K562 (cell line): ENCODE results near the gene ZFYVE21. TPM values are rescaled to one million over a fixed set of nuclear protein-coding genes. Genes with fewer than 3 reads are reported as not detected.

Experiments
- ATAC-seq: fragments of 200-7000 bp; cut with Tn5 transposase; 3 replicates; pipeline ENCODE4 v1.9.1; 2020; ENCODE audit warnings: moderate library complexity
- BruUV-seq: library from RNA; stranded (reverse); fragments of 400-500 nt; replicated peaks from 2 replicates; lab custom pipeline; 2021; lab: Mats Ljungman, UMichigan
- CTCF ChIA-PET: fragments of 300-600 bp; formaldehyde crosslinking; extraction: SDS; loops from one replicate; lab custom pipeline; 2021; ENCODE audit warnings: low intra/inter-chr PET ratio; lab: Yijun Ruan, JAX
- POLR2A ChIA-PET: fragments of 300-600, 350-650 bp; sonication (Branson Sonifier 250); formaldehyde crosslinking; extraction: SDS; loops from one replicate; lab custom pipeline; 2021; ENCODE audit warnings: antibody characterized with exemption, inconsistent platforms; lab: Yijun Ruan, JAX
- DNase-seq, 4 experiments: peaks; one replicate each; pipeline versions ENCODE4 v3.0.0 to v3.0.0-alpha.2; 2011 to 2018; ENCODE audit warnings: low spot score in 3 of 4, mixed read lengths in 3 of 4; ENCODE audit errors: extremely low read depth in 1 of 4
- FAIRE-seq: peaks from 2 replicates; lab custom pipeline; 2011; peaks lifted over from hg19 to GRCh38; lab: Jason Lieb, UNC
- H2AFZ ChIP-seq: 2 replicates; pipeline ENCODE4 v1.6.0; 2011; ENCODE audit warnings: low read depth, low read length, control low read depth, inconsistent platforms
- H3K27ac ChIP-seq: fragments of 200-600 bp; 3 replicates; pipeline ENCODE4 v1.8.0; 2011; ENCODE audit warnings: low read depth, mild to moderate bottlenecking, control low read depth, inconsistent platforms, low read length, moderate library complexity, mixed read lengths; ENCODE audit errors: extremely low read depth
- H3K27me3 ChIP-seq, 2 experiments: fragments of 300-600 bp in 1 of 2; 2 replicates in 1 of 2; 3 replicates in 1 of 2; pipeline versions ENCODE4 v1.6.0 to v1.8.0; 2011; ENCODE audit warnings: inconsistent platforms in 2 of 2, low read length in 2 of 2, mild to moderate bottlenecking in 1 of 2, mixed read lengths in 1 of 2, moderate library complexity in 1 of 2; ENCODE audit not compliant: control insufficient read depth in 2 of 2, insufficient read depth in 2 of 2
- H3K36me3 ChIP-seq: fragments of 300-600 bp; 3 replicates; pipeline ENCODE4 v1.8.0; 2011; ENCODE audit warnings: mild to moderate bottlenecking, low read length, inconsistent platforms; ENCODE audit not compliant: control insufficient read depth, insufficient read depth
- H3K4me1 ChIP-seq, 2 experiments: fragments of 200-600 bp in 1 of 2; replicated peaks in 1 of 2; 2 replicates in 1 of 2; 3 replicates in 1 of 2; pipeline versions ENCODE4 v1.5.1 to v1.8.0; 2011; ENCODE audit warnings: inconsistent platforms in 2 of 2, low read length in 2 of 2, mild to moderate bottlenecking in 1 of 2, mixed read lengths in 1 of 2, moderate library complexity in 1 of 2; ENCODE audit not compliant: control insufficient read depth in 2 of 2, insufficient read depth in 2 of 2
- H3K4me2 ChIP-seq: 2 replicates; pipeline ENCODE4 v1.6.1; 2011; ENCODE audit warnings: low read length, control low read depth, inconsistent platforms, mixed read lengths; ENCODE audit not compliant: insufficient read depth
- H3K4me3 ChIP-seq: fragments of 200-600 bp; sonication (generic), shearing (Covaris generic); 2 replicates; pipeline ENCODE4 v1.5.1; 2016; ENCODE audit warnings: control low read depth, inconsistent platforms
- H3K79me2 ChIP-seq: fragments of 200-600 bp; 3 replicates; pipeline ENCODE4 v1.8.0; 2011; ENCODE audit warnings: low read length, inconsistent platforms; ENCODE audit not compliant: control insufficient read depth, insufficient read depth
- H3K9ac ChIP-seq, 2 experiments: 2 replicates each; pipeline versions ENCODE4 v1.6.0 to v1.6.1; 2011; ENCODE audit warnings: low read depth in 2 of 2, low read length in 2 of 2, control low read depth in 1 of 2, inconsistent platforms in 1 of 2, mild to moderate bottlenecking in 1 of 2, mixed read lengths in 1 of 2; ENCODE audit not compliant: insufficient read depth in 1 of 2
- H3K9me1 ChIP-seq: one replicate; pipeline ENCODE4 v1.6.0; 2011; ENCODE audit warnings: inconsistent platforms, mild to moderate bottlenecking, low read length, moderate library complexity; ENCODE audit not compliant: control insufficient read depth, insufficient read depth
- H3K9me3 ChIP-seq: replicated peaks from 2 replicates; pipeline ENCODE4 v1.5.1; 2011; ENCODE audit warnings: low read depth, low read length, inconsistent platforms; ENCODE audit not compliant: control insufficient read depth, insufficient read depth
- H4K20me1 ChIP-seq: replicated peaks from 2 replicates; pipeline ENCODE4 v1.6.1; 2011; ENCODE audit warnings: low read length, inconsistent platforms, mixed read lengths; ENCODE audit not compliant: control insufficient read depth, insufficient read depth
- ATF2 ChIP-seq: sonication (generic); formaldehyde crosslinking; IDR thresholded peaks from 2 replicates; pipeline ENCODE4 v1.8.1; 2022; ENCODE audit warnings: missing genetic modification reagents
- NFE2 ChIP-seq: IDR thresholded peaks from 2 replicates; pipeline ENCODE4 v1.6.1; 2014; ENCODE audit warnings: antibody characterized with exemption, low read depth
- ZNF217 ChIP-seq: sonication (generic); formaldehyde crosslinking; IDR thresholded peaks from 2 replicates; pipeline ENCODE4 v1.8.0; 2022; ENCODE audit warnings: mild to moderate bottlenecking, missing genetic modification reagents
- WGBS: fragments of 100-300 bp; shearing (Covaris generic); methylation state at CpG from one replicate; pipeline ENCODE4 v1.1.6; 2016; ENCODE audit warnings: low coverage, mixed read lengths; ENCODE audit not compliant: insufficient coverage; ENCODE audit errors: missing lambda C conversion rate; 5-methylcytosine and 5-hydroxymethylcytosine counted together
- in situ Hi-C: fragments of 300-500 bp; cut with MboI; formaldehyde crosslinking; loops from 4 replicates; pipeline ENCODE4 v1.15.0; 2018; ENCODE audit warnings: inconsistent platforms, mixed read lengths
- intact Hi-C: fragments of 100-400 bp; cut with micrococcal nuclease; formaldehyde crosslinking; loops from 2 replicates; pipeline ENCODE4 v1.14.2; 2022
- polyA plus RNA-seq, 8 experiments: library from polyadenylated mRNA; depleted of rRNA in 4 of 8; stranded (reverse) in 5 of 8; unstranded in 3 of 8; fragments of >200 nt; fragmentation: Nextera tagmentation in 2 of 8; fragmentation: Illumina TruSeq in 1 of 8; extraction: Ambion mirVana in 2 of 8; extraction: Trizol in 1 of 8; gene quantifications; 2 replicates each; pipeline versions ENCODE4 v1.2.1 to v1.2.3, GENCODE V29; 2011 to 2014; ENCODE audit warnings: inconsistent platforms in 1 of 8, missing spikeins in 1 of 8
- total RNA-seq, 7 experiments: library from RNA; depleted of rRNA in 6 of 7; stranded (reverse); fragments of >200 nt in 6 of 7; fragmentation: Illumina TruSeq in 2 of 7; extraction: Trizol in 2 of 7; gene quantifications; 2 replicates each; pipeline versions ENCODE4 v1.2.1 to v1.2.3, GENCODE V29; 2011 to 2021; ENCODE audit warnings: low replicate concordance in 1 of 7

ZFYVE21 gene
- total and polyA plus RNA-seq, 9 of the 15 experiments (the other 6 are each of a cell fraction or from before 2014, with no cell fraction given), result 0.90 to 23.1 (median 15.6) TPM

DNA sequence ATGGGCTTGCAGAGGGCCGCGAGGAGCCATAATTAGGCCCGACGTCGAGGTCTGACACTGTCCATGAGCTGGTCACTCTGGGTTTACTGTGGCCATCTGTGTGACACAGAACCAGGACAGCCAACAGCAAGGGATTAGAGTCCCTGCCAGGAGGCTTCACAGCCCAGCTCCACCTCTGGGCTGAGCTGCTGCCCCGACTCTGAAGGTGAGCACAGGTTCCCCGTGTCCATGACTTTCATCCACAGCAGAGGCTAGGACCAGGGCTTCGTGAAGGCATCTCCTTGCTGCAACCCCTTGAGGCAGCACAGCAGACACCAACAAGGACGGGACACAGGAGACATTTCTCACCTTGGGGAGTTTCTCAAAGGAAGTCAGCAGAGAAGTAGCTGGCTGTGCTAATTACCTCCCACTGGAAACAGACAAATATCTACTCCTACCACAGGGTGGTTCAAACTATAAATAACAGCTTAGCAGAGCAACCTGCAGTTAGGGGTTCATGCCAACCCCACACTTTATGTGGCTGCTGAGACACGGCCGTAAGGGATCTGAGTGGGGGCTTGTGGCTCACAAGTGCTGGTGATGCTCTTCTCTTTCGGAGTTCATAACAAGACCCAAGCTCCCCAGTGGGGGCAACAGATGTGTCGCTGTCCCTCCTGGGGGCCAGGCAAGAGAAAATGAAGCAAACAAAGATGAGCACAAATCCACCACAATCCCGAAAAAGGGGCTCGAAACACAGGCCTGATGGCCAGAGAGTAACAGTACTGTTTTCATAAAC lies 29.2 kb downstream of the ZFYVE21 start:
- intact Hi-C loops (no loop called here), in situ Hi-C loops (no loop called here)
- no peaks in the 10 kb centered on the region for H3K9me1 ChIP-seq
- 0 out of 4 replicates have a peak overlapping the region, but pooled peaks of 1 of the 2 experiments have one; percentile 65 for H3K9ac ChIP-seq
- no peak for DNase-seq
- no peak for TF ChIP-seq ZNF217 (CRISPR knock-in tag)
- no peak for TF ChIP-seq ATF2 (CRISPR knock-in tag)
- TF ChIP-seq NFE2, result no peak
- POLR2A ChIA-PET, result no interaction called here
- no peak for FAIRE-seq
- H3K4me2 ChIP-seq, result no peak overlapping the region
- H3K27ac ChIP-seq, result no peak overlapping the region
- no TSS peak for BruUV-seq
- H3K9me3 ChIP-seq, result no peaks in the 10 kb centered on the region
- no peak overlapping the region for H2AFZ ChIP-seq
- H3K4me1 ChIP-seq, result peaks cover 0 to 3% of the 10 kb centered on the region in 2 experiments; a peak in 3 of 5 replicates
- no peaks in the 10 kb centered on the region for H3K36me3 ChIP-seq
- WGBS, result 24% methylated on average over 14 of the region's 15 CpGs
- no peaks in the 10 kb centered on the region for H4K20me1 ChIP-seq
- CTCF ChIA-PET, result no interaction called here
- no peaks in the 10 kb centered on the region for H3K79me2 ChIP-seq
- ATAC-seq, result no peak
- H3K4me3 ChIP-seq, result no peak overlapping the region
- H3K27me3 ChIP-seq, result peaks cover 2 to 11% of the 10 kb centered on the region in 2 experiments; a peak in 3 of 5 replicates
